Heart left ventricle (tissue), 16 donors: Measurements from ENCODE around the gene ATXN7L3B. TPM values are rescaled to one million over a fixed set of nuclear protein-coding genes. Genes with fewer than 3 reads are reported as not detected.

Experiments
- ATAC-seq, 4 donors: fragments of 200-7000 bp; cut with Tn5 transposase; one replicate each; pipeline ENCODE4 v1.9.1; 2020 to 2022; ENCODE audit warnings: moderate library complexity in 4 of 4, mild to moderate bottlenecking in 3 of 4, moderate number of reproducible peaks in 1 of 4
- DNase-seq, 5 donors: peaks; one replicate each; pipeline ENCODE4 v3.0.0-alpha.2; 2020
- H3K27ac ChIP-seq, 12 donors: fragments of 200-600 bp; sonication (generic) in 4 of 12; one replicate each; pipeline versions ENCODE4 v1.5.0 to v1.8.0; 2016 to 2022; ENCODE audit warnings: mild to moderate bottlenecking in 2 of 12
- H3K27me3 ChIP-seq, 9 donors: fragments of 200-600 bp; sonication (generic) in 2 of 9; one replicate each; pipeline versions ENCODE4 v1.5.1 to v1.8.0; 2016 to 2022; ENCODE audit warnings: mild to moderate bottlenecking in 3 of 9
- H3K36me3 ChIP-seq, 9 donors: fragments of 200-600 bp; sonication (generic) in 2 of 9; one replicate each; pipeline versions ENCODE4 v1.5.0 to v1.8.0; 2018 to 2022; ENCODE audit warnings: mild to moderate bottlenecking in 2 of 9
- H3K4me1 ChIP-seq, 12 donors: fragments of 200-600 bp; sonication (generic) in 4 of 12; one replicate each; pipeline versions ENCODE4 v1.5.0 to v1.8.0; 2016 to 2022; ENCODE audit warnings: mild to moderate bottlenecking in 3 of 12
- H3K4me3 ChIP-seq, 12 donors: fragments of 200-600 bp; sonication (generic) in 4 of 12; one replicate each; pipeline versions ENCODE4 v1.5.0 to v1.8.0; 2017 to 2022; ENCODE audit warnings: mild to moderate bottlenecking in 9 of 12, moderate library complexity in 4 of 12
- H3K9me3 ChIP-seq, 12 donors: fragments of 200-600 bp; sonication (generic) in 4 of 12; one replicate each; pipeline versions ENCODE4 v1.5.0 to v1.8.0; 2016 to 2022; ENCODE audit warnings: mild to moderate bottlenecking in 1 of 12
- POLR2A ChIP-seq, 2 donors: fragments of 450-650 bp; IDR thresholded peaks; one replicate each; pipeline ENCODE4 v1.6.1; 2017; ENCODE audit warnings: antibody characterized with exemption in 2 of 2, mild to moderate bottlenecking in 2 of 2, moderate library complexity in 2 of 2
- WGBS, 4 donors: extraction: QIAGEN DNeasy Blood & Tissue Kit in 2 of 4; methylation state at CpG; one replicate each; pipeline versions ENCODE4 v1.1.5 to v1.1.7; 2013 to 2018; 5-methylcytosine and 5-hydroxymethylcytosine counted together
- intact Hi-C, 10 donors: fragments of 100-400 bp; cut with DNase I; formaldehyde crosslinking; loops; one replicate each; pipeline versions ENCODE4 v1.11.1 to v1.14.2; 2022
- polyA plus RNA-seq, 2 donors: library from polyadenylated mRNA; stranded (reverse); fragments of 200-250 nt; gene quantifications; one replicate each; pipeline ENCODE4 v1.2.3, GENCODE V29; 2013
- total RNA-seq, 9 donors: library from RNA; depleted of rRNA in 2 of 9; stranded (reverse); fragments of >200 nt in 2 of 9; fragmentation: NEBNext Ultra II Directional in 3 of 9; extraction: Animal tissue kit (Norgen Biotek cat#: 25700) in 3 of 9; gene quantifications; one replicate each; pipeline versions ENCODE4 v1.1.0 to v1.2.4, GENCODE V29; 2016 to 2023
- TF ChIP-seq, protein P1 (sequence below), 12 donors: fragments of 200-600 bp; sonication (generic) in 4 of 12; IDR thresholded peaks; one replicate each; pipeline versions ENCODE4 v1.5.0 to v1.8.0; 2018 to 2022; ENCODE audit warnings: antibody characterized with exemption in 12 of 12, mild to moderate bottlenecking in 5 of 12
- donor health status: ischemic (EF 13 %, LVEDD 7.1; RV severe dilation, severe dysfunction).
- donor health status: healthy with polysubstance abuse.
- donor health status: DM: no; HTN: yes; CAD: no.
- donor health status: DM: no; HTN: no; CAD: no.
- donor health status: ischemic (EF 25% LVEDD 6.9; RV normal size, moderate dysfunction).
- donor health status: ischemic (EF 25% LVEDD 5.7; RV mildly dilated, moderate dysfunction).
- donor health status: healthy.
- donor health status: DM: yes; HTN: yes; CAD: no.
- donor health status: ischemic (EF 35%, LVEDD 5.7; RV mildly dilated, moderate dysfunction).
- donor health status: nonischemic (EF 11% LVEDD 7.7; RV severe dilation, severe dysfunction).
- donor health status: DM: yes; HTN: yes; CAD: no.
- donor health status: PGD.
- donor health status: ischemic (EF 29% LVEDD 5.4; RV normal size, mild dysfunction).
- donor health status: nonischemic (EF 23%, LVEDD 6.1; RV moderate dilation, normal function).

The ATXN7L3B gene
- total and polyA plus RNA-seq, 11 donors = 7.0 to 25.5 (median 22.1) TPM

DNA sequence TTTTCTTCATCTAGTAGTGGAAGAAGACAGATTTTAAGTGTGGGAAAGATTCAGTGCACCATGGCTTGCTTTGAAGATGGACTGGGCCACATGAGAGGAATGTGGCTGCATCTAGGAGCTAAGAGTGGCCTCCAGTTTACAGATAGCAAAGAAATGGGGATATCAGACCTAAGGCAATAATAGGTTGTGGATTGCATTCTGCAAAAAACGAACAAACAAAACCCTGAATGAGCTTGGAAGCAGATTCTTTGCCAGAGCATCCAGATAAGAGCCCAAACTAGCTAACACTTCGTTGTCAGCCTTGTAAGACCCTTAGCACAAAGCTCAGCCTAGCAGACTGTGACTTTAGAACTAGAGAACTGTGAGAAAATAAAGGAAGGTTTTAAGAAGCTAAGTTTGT lies 9.6 kb downstream of the ATXN7L3B start:
- DNase-seq = no peak
- ATAC-seq = no peak
- no peaks in the 10 kb centered on the region for H3K9me3 ChIP-seq
- no peaks in the 10 kb centered on the region for H3K27me3 ChIP-seq
- intact Hi-C loops = no loop called here
- peaks cover 0 to 5% (median 0%) of the 10 kb centered on the region in 12 donors for H3K4me1 ChIP-seq
- peaks cover 0 to 12% (median 0%) of the 10 kb centered on the region in 9 donors for H3K36me3 ChIP-seq
- TF ChIP-seq, protein P1, sequence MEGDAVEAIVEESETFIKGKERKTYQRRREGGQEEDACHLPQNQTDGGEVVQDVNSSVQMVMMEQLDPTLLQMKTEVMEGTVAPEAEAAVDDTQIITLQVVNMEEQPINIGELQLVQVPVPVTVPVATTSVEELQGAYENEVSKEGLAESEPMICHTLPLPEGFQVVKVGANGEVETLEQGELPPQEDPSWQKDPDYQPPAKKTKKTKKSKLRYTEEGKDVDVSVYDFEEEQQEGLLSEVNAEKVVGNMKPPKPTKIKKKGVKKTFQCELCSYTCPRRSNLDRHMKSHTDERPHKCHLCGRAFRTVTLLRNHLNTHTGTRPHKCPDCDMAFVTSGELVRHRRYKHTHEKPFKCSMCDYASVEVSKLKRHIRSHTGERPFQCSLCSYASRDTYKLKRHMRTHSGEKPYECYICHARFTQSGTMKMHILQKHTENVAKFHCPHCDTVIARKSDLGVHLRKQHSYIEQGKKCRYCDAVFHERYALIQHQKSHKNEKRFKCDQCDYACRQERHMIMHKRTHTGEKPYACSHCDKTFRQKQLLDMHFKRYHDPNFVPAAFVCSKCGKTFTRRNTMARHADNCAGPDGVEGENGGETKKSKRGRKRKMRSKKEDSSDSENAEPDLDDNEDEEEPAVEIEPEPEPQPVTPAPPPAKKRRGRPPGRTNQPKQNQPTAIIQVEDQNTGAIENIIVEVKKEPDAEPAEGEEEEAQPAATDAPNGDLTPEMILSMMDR (IDR thresholded peaks at IDR 0.05) = no peak
- TF ChIP-seq POLR2A (IDR thresholded peaks at IDR 0.05) = no peak
- WGBS, 4 donors = 59 to 69% (median 64%) methylated on average over 2 of the region's 2 CpGs
- H3K27ac ChIP-seq = no peak overlapping the region
- H3K4me3 ChIP-seq = no peak overlapping the region

DNA sequence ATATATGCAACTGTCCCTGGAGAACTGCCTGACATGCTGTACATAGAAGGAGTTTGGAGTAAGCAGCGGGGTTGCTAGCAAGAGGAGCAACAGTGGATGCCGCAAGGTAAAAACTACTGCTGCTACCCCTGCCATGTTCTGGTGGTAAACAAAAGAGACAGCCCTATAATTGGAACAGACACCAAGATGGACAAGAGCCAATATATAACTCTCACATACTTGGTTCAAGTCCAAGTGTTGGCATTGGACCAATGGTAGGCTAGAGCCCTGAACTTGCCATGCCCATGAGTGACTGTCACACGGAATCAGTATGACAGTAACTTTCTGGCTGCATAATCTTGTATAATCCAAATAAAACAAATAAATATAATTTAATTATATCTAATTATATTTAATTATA lies 13.7 kb downstream of the ATXN7L3B start:
- H3K27ac ChIP-seq = no peak overlapping the region
- no peaks in the 10 kb centered on the region for H3K9me3 ChIP-seq
- ATAC-seq (no peak), DNase-seq (no peak)
- intact Hi-C loops = no loop called here
- H3K4me3 ChIP-seq = no peak overlapping the region
- H3K4me1 ChIP-seq = no peaks in the 10 kb centered on the region
- 81 to 92% (median 84%) methylated on average over 3 of the region's 3 CpGs for WGBS, 4 donors
- no peak for TF ChIP-seq POLR2A (IDR thresholded peaks at IDR 0.05)
- TF ChIP-seq, protein P1 (IDR thresholded peaks at IDR 0.05) = no peak
- no peaks in the 10 kb centered on the region for H3K36me3 ChIP-seq
- H3K27me3 ChIP-seq = no peaks in the 10 kb centered on the region

DNA sequence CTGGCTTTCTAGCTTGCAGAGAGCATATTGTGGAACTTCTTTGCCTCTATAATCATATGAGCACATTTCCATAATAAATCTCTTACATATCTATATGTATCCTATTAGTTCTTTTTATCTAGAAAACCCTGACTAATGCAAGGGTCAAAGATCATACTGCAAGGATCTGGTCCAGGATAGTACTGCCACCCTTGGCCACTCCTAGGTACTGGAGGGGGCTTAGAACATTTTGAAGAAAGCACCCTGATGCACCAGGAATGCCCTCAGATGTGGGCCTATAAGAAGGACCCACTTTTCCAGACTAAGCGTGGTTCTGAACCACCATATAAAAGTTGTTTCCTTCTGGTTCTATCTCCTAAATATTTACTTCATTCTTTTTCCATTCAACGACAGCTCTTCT lies 14.6 kb downstream of the ATXN7L3B start:
- Histone ChIP-seq H3K4me3 (no peak overlapping the region), H3K27me3 (no peaks in the 10 kb centered on the region), H3K4me1 (no peaks in the 10 kb centered on the region), H3K27ac (no peak overlapping the region), H3K36me3 (no peaks in the 10 kb centered on the region), H3K9me3 (no peaks in the 10 kb centered on the region)
- no peak for ATAC-seq
- intact Hi-C loops = no loop called here
- no peak for TF ChIP-seq POLR2A (IDR thresholded peaks at IDR 0.05)
- TF ChIP-seq, protein P1 (IDR thresholded peaks at IDR 0.05) = no peak
- WGBS, 4 donors = 92 to 97% (median 96%) methylated on average over 2 of the region's 2 CpGs
- DNase-seq = no peak

DNA sequence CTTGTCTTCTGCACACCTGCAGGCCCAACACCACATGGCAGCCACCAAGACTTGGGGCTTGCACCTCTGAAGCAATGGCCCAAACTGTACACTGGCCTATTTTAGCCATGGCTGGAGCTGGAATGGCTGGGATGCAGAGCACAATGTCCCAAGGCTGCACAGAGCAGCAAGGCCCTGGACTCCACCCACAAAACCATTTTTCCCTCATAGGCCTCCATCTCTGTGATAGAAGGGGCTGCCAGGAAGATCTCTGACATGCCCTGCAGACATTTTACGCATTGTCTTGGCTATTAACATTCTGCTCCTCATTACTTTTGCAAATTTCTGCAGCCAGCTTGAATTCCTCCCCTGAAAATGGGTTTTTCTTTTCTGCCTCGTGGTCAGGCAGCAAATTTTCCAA lies 22.1 kb downstream of the ATXN7L3B start:
- no peak for ATAC-seq
- intact Hi-C loops = no loop called here
- DNase-seq = no peak
- Histone ChIP-seq H3K36me3 (no peaks in the 10 kb centered on the region), H3K9me3 (no peaks in the 10 kb centered on the region), H3K27ac (no peak overlapping the region), H3K27me3 (no peaks in the 10 kb centered on the region), H3K4me3 (no peak overlapping the region), H3K4me1 (no peaks in the 10 kb centered on the region)
- no peak for TF ChIP-seq POLR2A (IDR thresholded peaks at IDR 0.05)
- TF ChIP-seq, protein P1 (IDR thresholded peaks at IDR 0.05) = no peak
- 56 to 62% (median 58%) methylated on average over 2 of the region's 2 CpGs for WGBS, 4 donors
